ENCODE data around the gene RASGRF1.

RASGRF1 gene

DNA sequence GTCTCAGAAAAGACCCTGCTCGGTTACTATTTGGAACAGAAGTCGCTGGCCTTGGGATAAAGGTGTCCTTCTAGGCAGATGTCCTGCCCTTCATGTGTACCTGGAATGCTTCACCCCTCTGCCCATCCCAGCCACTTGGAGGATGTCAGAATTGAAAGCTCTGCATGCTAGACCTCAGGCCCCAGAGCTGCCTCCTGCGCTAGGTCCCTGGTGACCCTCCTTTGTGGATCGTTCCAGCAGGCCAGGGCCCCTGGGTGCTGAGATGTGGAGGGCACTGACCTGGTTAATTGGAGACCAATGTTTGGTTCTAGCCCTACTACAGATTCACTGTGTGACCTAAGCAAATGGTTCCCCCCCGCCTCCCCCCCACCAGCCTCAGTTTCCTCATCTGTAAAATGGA lies 143.1 kb downstream of the RASGRF1 start:
- DNase-seq (ENCODE audit: low read depth) = no peak
- TF ChIP-seq MYC (IDR thresholded peaks at IDR 0.05; ENCODE audit: low read depth, low read length) = no peak
- TF ChIP-seq, protein P1, sequence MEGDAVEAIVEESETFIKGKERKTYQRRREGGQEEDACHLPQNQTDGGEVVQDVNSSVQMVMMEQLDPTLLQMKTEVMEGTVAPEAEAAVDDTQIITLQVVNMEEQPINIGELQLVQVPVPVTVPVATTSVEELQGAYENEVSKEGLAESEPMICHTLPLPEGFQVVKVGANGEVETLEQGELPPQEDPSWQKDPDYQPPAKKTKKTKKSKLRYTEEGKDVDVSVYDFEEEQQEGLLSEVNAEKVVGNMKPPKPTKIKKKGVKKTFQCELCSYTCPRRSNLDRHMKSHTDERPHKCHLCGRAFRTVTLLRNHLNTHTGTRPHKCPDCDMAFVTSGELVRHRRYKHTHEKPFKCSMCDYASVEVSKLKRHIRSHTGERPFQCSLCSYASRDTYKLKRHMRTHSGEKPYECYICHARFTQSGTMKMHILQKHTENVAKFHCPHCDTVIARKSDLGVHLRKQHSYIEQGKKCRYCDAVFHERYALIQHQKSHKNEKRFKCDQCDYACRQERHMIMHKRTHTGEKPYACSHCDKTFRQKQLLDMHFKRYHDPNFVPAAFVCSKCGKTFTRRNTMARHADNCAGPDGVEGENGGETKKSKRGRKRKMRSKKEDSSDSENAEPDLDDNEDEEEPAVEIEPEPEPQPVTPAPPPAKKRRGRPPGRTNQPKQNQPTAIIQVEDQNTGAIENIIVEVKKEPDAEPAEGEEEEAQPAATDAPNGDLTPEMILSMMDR (IDR thresholded peaks at IDR 0.05; ENCODE audit: low read depth, low read length) = no peak
- TF ChIP-seq POLR2A (IDR thresholded peaks at IDR 0.05; ENCODE audit: extremely low read depth, insufficient read length) = no peak
- TF ChIP-seq, protein P2, sequence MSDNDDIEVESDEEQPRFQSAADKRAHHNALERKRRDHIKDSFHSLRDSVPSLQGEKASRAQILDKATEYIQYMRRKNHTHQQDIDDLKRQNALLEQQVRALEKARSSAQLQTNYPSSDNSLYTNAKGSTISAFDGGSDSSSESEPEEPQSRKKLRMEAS (IDR thresholded peaks at IDR 0.05; ENCODE audit: low read depth, low read length) = no peak
- no peak overlapping the region for H3K4me3 ChIP-seq (ENCODE audit: low read depth, low read length)

DNA sequence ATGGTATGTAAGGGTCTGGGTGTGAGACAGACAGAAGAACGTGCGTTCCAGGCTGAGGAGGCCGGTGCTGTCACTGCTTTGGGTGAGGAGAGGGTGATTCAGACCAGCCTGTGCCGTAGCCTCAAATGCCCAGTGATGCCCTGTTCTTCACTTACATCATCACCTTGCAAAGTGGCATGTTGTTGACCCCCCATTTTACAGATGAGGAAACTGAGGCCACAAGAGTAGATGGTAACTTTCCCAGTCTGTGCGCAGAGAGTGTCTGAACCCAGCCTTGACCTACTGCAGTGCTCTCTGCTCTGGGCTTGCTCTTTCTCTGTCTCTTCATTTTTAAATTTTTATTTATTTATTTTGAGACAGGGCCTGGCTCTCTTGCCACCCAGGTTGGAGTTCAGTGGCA lies 144.1 kb downstream of the RASGRF1 start:
- no peak for DNase-seq (ENCODE audit: low read depth)
- TF ChIP-seq, protein P1 (IDR thresholded peaks at IDR 0.05; ENCODE audit: low read depth, low read length) = no peak
- TF ChIP-seq POLR2A (IDR thresholded peaks at IDR 0.05; ENCODE audit: extremely low read depth, insufficient read length) (no peak), MYC (IDR thresholded peaks at IDR 0.05; ENCODE audit: low read depth, low read length) (no peak)
- TF ChIP-seq, protein P2 (IDR thresholded peaks at IDR 0.05; ENCODE audit: low read depth, low read length) = no peak
- H3K4me3 ChIP-seq (ENCODE audit: low read depth, low read length) = no peak overlapping the region

DNA sequence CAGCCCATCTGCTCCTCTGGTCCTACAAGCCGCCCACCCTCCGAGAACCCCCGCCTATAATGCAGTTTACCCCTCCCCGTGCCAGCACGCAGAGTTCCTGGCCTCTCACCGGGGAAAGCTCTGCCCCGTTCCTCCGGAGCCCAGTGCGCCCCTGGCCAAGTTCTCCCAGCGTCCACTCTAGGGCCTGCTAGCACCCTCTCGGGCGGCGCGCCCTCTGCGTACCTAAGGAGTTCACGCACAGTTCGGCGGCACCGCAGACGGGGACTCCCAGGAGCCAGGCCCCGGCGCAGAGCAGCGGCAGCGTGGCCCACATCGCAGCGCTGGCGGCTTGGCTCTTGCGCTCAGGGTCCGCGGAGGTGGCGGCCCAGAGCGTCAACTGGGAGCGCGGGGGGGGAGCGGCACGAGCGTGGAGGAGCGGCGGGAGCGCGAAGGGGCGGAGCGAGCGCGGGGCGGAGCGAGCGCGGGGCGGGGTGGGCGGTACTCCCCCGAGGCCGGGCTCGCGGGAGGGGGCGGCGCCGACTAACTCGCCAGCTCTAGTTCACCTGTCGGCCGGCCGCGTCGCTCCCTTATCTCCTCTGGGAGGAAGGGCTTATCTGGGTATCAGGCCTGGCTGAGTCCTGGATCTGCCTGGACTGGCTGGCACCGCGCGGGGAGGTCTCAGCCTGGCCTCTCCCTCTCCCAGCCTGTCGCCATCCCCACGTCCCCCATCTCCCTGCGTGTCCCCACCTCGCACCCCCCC lies 145.7 kb downstream of the RASGRF1 start, which contains the start of gene CTSH:
TSS of gene CTSH (minus strand) at position 378 of the 739 bp plus-strand sequence. CDS start at position 313, 65 bp downstream.
- TF ChIP-seq, protein P2 (IDR thresholded peaks at IDR 0.05; ENCODE audit: low read depth, low read length) = 0 out of 2 replicates have a peak, but pooled peaks have one; percentile 31
- TF ChIP-seq MYC (IDR thresholded peaks at IDR 0.05; ENCODE audit: low read depth, low read length) (no peak), POLR2A (IDR thresholded peaks at IDR 0.05; ENCODE audit: extremely low read depth, insufficient read length) (peak; percentile 46)
- H3K4me3 ChIP-seq (ENCODE audit: low read depth, low read length) = peak within 1 kb of the TSS; percentile 64
- peak; percentile 87 for DNase-seq (ENCODE audit: low read depth)

DNA sequence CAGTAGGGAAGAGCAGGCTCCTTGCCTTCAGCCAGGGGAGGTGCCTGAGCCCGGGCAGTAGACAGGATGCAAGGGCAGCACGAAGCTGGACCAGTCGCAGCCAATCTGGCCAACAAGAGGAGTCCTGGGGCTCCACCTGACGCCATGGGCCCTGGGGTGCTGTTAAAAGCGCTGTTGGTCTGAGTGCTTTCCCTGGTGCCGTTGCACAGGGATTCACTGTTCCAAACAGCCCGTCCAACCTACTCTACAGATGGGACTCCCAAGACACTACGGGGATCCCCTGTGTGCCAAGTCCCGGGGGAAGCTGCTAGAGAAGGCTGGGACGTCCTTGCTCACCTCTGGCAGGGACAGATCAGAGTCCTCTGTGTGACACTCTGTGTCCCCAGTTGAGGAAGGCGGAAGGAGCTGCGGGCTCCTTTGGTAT lies 146.4 kb downstream of the RASGRF1 start:
- DNase-seq (ENCODE audit: low read depth) = peak; percentile 48
- no peak for TF ChIP-seq POLR2A (IDR thresholded peaks at IDR 0.05; ENCODE audit: extremely low read depth, insufficient read length)
- TF ChIP-seq MYC (IDR thresholded peaks at IDR 0.05; ENCODE audit: low read depth, low read length) = no peak
- TF ChIP-seq, protein P2 (IDR thresholded peaks at IDR 0.05; ENCODE audit: low read depth, low read length) = no peak
- TF ChIP-seq, protein P1 (IDR thresholded peaks at IDR 0.05; ENCODE audit: low read depth, low read length) = no peak
- H3K4me3 ChIP-seq (ENCODE audit: low read depth, low read length) = peak overlapping the region; percentile 64

DNA sequence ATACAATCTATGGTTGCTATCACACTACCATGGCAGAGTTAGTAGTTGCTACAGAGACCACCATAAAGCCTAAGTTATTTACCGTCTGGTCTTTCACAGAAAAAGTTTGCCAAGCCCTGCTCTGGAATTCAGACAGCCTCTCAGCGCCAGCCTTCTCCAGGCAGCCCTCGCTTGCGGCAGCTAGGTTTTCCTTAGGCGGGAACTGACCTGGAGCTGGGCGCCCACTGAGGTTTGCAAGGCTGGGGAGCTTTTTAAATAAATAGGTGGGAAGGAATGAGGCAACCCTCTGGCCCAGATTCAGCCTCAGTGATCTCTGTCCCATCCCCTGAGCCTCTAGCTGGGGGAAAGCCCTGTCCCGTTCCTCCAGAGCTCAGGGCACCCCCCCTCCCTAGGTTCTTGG lies 146.9 kb downstream of the RASGRF1 start:
- TF ChIP-seq, protein P2 (IDR thresholded peaks at IDR 0.05; ENCODE audit: low read depth, low read length) = no peak
- no peak for TF ChIP-seq MYC (IDR thresholded peaks at IDR 0.05; ENCODE audit: low read depth, low read length)
- no peak for TF ChIP-seq POLR2A (IDR thresholded peaks at IDR 0.05; ENCODE audit: extremely low read depth, insufficient read length)
- TF ChIP-seq, protein P1 (IDR thresholded peaks at IDR 0.05; ENCODE audit: low read depth, low read length) = no peak
- no peak for DNase-seq (ENCODE audit: low read depth)
- peak overlapping the region; percentile 64 for H3K4me3 ChIP-seq (ENCODE audit: low read depth, low read length)

DNA sequence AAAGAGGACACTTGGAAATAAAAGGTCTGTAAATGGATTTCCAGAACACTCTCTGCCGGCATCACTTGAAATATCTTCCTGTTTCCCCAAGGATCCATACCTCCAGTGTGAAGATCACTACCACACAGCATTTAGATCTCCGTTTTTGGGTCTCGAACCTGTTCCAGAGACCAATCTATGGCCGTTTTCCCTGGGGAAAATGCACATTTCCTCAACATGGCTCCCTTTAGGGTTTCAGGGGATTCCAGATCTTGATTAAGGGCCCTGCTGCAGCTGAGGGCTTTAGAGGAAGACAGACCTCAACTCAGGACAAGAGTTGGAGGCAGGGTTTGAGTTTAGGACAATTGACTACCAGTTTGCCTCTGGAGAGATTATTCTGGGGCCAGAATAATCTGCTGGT lies 147.8 kb downstream of the RASGRF1 start:
- no peak for DNase-seq (ENCODE audit: low read depth)
- TF ChIP-seq, protein P2 (IDR thresholded peaks at IDR 0.05; ENCODE audit: low read depth, low read length) = no peak
- no peak for TF ChIP-seq MYC (IDR thresholded peaks at IDR 0.05; ENCODE audit: low read depth, low read length)
- TF ChIP-seq, protein P1 (IDR thresholded peaks at IDR 0.05; ENCODE audit: low read depth, low read length) = no peak
- TF ChIP-seq POLR2A (IDR thresholded peaks at IDR 0.05; ENCODE audit: extremely low read depth, insufficient read length) = no peak
- peak overlapping the region; percentile 64 for H3K4me3 ChIP-seq (ENCODE audit: low read depth, low read length)

Measured in NB4 (cell line).